Endothelial cell of hepatic sinusoid (primary cell): ENCODE data around the gene RASGRF2.

Source experiments
- in situ Hi-C: cut with HindIII; loops from 2 replicates; pipeline ENCODE4 v1.10.0; 2017; ENCODE audit warnings: low sequenced_read_pairs

The RASGRF2 gene

GRCh38 chr5:80977764-80978163, 17.6 kb downstream of the RASGRF2 start:
- in situ Hi-C loops, result loop anchor here (5.0 kb wide), 1 partner anchor 70 kb away; no protein-coding TSS in a partner anchor

- in situ Hi-C loops, result loop anchor here (5.0 kb wide), 1 partner anchor 68 kb away; no protein-coding TSS in a partner anchor
These were observed 18.7 kb downstream of the RASGRF2 start for GRCh38 chr5:80978772-80979317.

GRCh38 chr5:80982093-80982492, 21.9 kb downstream of the RASGRF2 start:
- in situ Hi-C loops, result no loop called here

- in situ Hi-C loops, result no loop called here
These were observed 25.6 kb downstream of the RASGRF2 start for GRCh38 chr5:80985600-80986228.

- in situ Hi-C loops, result no loop called here
These were observed 26.2 kb downstream of the RASGRF2 start for GRCh38 chr5:80986382-80986781.

- in situ Hi-C loops, result no loop called here
These were observed 27.1 kb downstream of the RASGRF2 start for GRCh38 chr5:80987078-80987766.

GRCh38 chr5:80988419-80988935, 28.3 kb downstream of the RASGRF2 start:
- in situ Hi-C loops, result no loop called here

- in situ Hi-C loops, result no loop called here
These were observed 29.7 kb downstream of the RASGRF2 start for GRCh38 chr5:80989883-80990282.

- in situ Hi-C loops, result no loop called here
These were observed 30.4 kb downstream of the RASGRF2 start for GRCh38 chr5:80990527-80990926.

GRCh38 chr5:80990971-80991370, 30.8 kb downstream of the RASGRF2 start:
- in situ Hi-C loops, result no loop called here

GRCh38 chr5:80995908-80996307, 35.7 kb downstream of the RASGRF2 start:
- in situ Hi-C loops, result no loop called here

- in situ Hi-C loops, result no loop called here
These were observed 38.4 kb downstream of the RASGRF2 start for GRCh38 chr5:80998590-80998979.

GRCh38 chr5:81003811-81004386, 43.7 kb downstream of the RASGRF2 start:
- in situ Hi-C loops, result no loop called here

- in situ Hi-C loops, result loop anchor here (5.0 kb wide), 1 partner anchor 48 kb away; no protein-coding TSS in a partner anchor
These were observed 45.5 kb downstream of the RASGRF2 start for GRCh38 chr5:81005708-81006107.

- in situ Hi-C loops, result loop anchor here (5.0 kb wide), 1 partner anchor 49 kb away; no protein-coding TSS in a partner anchor
These were observed 46.1 kb downstream of the RASGRF2 start for GRCh38 chr5:81006231-81006630.

- in situ Hi-C loops, result loop anchor here (5.0 kb wide), 1 partner anchor 50 kb away; no protein-coding TSS in a partner anchor
These were observed 46.9 kb downstream of the RASGRF2 start for GRCh38 chr5:81006947-81007636.

GRCh38 chr5:81007637-81008027, 47.5 kb downstream of the RASGRF2 start:
- in situ Hi-C loops, result loop anchor here (5.0 kb wide), 1 partner anchor 50 kb away; no protein-coding TSS in a partner anchor

GRCh38 chr5:81010336-81011169, 50.4 kb downstream of the RASGRF2 start:
- in situ Hi-C loops, result no loop called here

GRCh38 chr5:81014348-81014747, 54.2 kb downstream of the RASGRF2 start:
- in situ Hi-C loops, result no loop called here

GRCh38 chr5:81016116-81016515, 56.0 kb downstream of the RASGRF2 start:
- in situ Hi-C loops, result no loop called here
